ENCODE measurements around the gene STX10.
A peak's percentile ranks its signal among the peaks of the same experiment; 100 is the strongest.
"Not testable (repeated sequence)": the region's sequence is repeated elsewhere in the genome, so short reads cannot be mapped to it uniquely, and the experiment has no call there.

The STX10 gene, protein sequence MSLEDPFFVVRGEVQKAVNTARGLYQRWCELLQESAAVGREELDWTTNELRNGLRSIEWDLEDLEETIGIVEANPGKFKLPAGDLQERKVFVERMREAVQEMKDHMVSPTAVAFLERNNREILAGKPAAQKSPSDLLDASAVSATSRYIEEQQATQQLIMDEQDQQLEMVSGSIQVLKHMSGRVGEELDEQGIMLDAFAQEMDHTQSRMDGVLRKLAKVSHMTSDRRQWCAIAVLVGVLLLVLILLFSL

DNA sequence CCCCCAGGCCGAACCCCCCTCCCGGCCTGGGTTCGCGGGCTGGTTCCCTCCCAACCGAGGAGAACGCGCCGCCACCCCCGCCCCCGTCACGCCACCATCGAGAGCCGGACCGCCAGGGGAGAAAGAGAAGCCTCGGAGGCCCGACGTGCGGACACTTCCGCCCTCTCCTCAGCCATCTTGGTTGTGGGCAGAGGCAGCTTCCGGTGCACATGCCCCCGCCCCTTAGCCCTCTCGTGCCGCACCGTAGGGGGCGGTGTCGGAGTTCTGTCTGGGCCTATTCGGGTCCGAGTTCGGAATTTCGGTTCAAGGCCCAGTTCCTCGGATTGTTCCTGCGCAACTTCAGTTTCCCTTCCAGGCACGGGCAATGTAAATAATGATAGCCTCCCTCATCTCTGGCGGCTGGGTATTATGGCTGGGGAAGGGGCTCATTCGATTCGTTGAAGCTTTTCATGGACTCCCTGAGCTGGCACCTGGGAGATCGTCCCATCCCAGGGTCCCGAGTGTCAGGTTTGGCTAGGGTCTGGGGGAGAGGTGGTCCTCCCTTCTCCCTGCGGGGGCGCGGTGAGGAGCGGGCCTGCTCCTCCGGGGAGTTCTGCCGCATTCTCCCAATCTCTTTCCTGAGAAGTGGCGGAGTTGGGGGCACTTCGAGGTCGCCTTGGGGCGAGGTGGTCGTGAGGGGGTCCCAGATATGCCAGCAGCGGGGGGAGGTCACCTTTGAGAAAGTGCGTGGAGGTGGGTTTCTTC lies at the start of gene STX10, which contains the start of gene IER2:
STX10 (minus strand) TSS at position 189 of the 744 bp plus-strand sequence. CDS start 202 bp downstream, outside the sequence.
IER2 (plus strand) TSS at position 225 of the 744 bp plus-strand sequence. CDS start 2,776 bp downstream, outside the sequence.
- peak; percentile 81 for DNase-seq

DNA sequence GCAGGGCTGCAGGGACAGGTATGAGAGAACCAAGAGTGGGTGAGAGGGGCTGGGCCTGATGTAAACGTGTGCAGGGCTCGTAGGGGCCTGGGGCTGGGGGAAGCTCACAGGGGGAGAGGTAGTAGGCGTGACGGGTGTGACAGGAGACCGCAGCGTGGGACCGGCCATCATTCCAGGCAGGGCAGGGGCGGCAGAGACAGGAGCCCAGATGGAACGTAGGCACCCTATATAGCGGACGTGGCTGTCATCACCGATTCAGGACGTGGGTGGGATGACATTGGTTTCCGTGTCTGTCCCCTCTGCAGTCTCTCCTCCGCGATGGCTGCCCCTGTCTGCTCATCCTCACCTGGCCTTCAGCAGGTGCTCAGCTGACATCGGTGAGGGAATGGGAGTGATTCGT lies 48.5 kb upstream of the STX10 start:
- DNase-seq = no peak

DNA sequence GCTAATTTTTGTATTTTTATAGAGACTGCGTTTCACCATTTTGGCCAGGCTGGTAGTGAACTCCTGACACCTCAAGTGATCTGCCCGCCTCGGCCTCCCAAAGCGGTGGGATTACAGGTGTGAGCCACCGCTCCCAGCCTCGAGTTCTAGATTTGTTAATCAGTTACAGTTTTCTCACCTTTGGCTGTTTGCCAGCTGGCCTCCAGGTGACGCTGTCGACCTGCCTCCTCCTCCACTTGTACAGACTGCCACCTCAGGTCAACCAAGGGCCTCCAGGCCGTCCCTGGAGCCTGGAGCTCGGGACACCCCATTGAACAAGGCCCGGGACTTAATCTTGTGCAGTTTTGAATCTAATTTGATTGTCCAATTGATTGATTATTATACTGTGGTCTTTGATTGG lies 45.5 kb upstream of the STX10 start:
- no peak for DNase-seq

DNA sequence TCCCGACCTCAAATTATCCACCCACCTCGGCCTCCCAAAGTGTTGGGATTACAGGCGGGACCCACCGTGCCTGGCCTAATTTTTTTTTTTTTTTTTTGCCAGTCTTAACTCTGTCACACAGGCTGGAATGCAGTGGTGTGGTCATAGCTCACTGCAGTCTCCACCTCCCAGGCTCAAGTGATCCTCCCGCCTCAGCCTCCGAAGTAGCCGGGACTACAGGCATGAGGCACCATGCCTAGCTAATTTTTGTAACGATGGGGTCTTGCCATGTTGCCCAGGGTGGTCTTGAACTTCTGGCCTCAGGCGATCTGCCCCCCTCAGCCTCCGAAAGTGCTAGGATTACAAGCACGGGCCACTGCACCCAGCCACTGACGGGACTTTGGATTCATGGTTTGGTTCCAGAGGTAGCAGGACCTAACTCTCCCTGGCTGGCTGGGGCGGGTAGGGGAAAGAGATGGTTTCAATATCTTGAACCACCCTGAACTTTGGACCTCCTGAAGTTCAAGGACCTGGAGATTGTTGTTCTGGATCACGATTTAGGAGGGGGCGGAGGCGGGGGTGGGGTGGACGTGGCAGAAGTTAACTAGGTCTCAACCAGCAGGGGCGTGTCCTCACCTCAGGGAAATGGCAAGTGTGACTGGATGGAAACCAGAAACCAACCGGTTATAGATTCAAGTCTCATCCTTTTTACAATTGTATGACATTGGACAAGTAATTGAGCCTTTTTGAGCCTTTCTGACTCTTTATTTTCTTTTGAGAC lies 40.8 kb upstream of the STX10 start:
- DNase-seq = no peak

DNA sequence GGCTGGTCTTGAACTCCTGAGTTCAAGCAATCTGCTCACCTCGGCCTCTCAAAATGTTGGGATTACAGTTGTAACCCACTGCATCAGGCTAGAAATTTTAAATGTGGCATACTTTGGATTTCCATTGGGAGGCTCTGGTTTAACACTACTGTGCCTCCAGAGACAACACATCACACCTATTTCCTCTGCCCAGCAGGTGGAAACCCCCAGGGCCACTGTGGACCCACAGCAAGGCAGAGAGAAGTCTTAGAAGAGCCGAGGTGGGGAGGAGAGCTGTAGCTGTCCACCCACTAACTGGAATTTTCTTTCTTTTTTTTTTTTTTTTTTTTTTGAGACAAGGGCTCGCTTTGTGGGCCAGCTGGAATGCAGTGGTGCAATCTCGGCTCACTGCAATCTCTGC lies 39.4 kb upstream of the STX10 start:
- DNase-seq = no peak

DNA sequence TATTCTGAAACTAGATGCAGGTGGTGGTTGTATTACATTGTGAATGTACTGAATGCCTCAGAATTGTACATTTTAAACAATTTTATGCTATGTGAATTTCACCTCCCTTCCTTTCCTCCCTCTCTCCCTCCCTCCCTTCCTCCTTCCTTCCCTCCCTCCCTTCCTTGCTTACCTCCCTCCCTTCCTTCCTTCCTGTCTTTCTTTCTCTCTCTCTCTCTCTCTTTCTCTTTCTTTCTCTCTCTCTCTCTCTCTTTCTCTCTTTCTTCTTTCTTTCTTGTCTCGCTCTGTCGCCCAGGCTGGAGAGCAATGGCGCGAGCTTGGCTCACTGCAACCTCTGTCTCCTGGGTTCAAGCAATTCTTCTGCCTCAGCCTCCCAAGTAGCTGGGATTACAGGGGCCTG lies 37.2 kb upstream of the STX10 start:
- DNase-seq = no peak

DNA sequence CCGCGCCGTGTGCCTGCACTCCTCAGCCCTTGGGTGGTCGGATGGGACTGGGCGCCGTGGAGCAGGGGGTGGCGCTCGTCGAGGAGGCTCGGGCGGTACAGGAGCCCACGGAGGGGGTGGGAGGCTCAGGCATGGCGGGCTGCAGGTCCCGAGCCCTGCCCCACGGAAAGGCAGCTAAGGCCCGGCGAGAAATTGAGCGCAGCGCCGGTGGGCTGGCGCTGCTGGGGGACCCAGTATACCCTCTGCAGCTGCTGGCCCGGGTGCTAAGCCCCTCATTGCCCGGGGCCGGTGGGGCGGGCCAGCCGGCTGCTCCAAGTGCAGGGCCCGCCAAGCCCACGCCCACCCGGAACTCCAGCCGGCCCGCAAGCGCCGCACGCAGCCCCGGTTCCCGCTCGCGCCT lies 36.5 kb upstream of the STX10 start:
- not testable (repeated sequence) for DNase-seq

DNA sequence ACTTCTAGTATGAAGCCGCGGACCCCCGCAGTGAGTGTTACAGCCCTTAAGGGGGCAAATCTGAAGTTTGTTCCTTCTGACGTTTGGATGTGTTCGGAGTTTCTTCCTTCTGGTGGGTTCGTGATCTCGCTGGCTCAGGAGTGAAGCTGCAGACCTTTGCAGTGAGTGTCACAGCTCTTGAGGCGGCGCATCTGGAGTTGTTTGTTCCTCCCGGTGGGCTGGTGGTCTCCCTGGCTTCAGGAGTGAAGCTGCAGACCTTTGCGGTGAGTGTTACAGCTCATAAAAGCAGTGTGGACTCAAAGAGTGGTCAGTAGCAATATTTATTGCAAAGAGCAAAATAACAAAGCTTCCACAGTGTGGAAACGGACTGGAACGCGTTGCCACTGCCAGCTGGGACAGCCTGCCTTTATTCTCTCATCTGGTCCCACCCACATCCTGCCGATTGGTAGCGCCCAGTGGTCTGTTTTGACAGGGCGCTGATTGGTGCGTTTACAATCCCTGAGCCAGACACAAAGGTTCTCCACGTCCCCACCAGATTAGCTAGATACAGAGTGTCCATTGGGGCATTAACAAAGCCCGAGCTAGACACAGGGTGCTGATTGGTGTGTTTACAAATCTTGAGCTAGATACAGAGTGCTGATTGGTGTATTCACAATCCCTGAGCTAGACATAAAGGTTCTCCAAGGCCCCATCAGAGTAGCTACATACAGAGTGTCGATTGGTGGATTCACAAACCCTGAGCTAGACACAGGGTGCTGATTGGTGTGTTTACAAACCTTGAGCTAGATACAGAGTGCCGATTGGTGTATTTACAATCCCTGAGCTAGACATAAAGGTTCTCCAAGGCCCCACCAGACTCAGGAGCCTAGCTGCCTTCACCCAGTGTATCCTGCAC lies 35.8 kb upstream of the STX10 start:
- DNase-seq = not testable (repeated sequence)

DNA sequence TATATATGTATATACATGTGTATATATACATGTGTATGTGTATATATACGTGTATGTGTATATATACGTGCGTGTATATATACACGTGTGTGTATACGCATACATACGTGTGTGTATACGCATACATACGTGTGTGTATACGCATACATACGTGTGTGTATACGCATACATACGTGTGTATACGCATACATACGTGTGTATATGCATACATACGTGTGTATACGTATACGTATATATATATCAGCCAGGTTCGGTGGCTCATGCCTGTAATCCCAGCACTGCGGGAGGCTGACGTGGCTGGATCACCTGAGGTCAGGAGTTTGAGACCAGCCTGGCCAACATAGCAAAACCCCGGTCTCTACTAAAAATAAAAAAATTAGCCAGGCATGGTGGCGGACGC lies 34.8 kb upstream of the STX10 start:
- not testable (repeated sequence) for DNase-seq

DNA sequence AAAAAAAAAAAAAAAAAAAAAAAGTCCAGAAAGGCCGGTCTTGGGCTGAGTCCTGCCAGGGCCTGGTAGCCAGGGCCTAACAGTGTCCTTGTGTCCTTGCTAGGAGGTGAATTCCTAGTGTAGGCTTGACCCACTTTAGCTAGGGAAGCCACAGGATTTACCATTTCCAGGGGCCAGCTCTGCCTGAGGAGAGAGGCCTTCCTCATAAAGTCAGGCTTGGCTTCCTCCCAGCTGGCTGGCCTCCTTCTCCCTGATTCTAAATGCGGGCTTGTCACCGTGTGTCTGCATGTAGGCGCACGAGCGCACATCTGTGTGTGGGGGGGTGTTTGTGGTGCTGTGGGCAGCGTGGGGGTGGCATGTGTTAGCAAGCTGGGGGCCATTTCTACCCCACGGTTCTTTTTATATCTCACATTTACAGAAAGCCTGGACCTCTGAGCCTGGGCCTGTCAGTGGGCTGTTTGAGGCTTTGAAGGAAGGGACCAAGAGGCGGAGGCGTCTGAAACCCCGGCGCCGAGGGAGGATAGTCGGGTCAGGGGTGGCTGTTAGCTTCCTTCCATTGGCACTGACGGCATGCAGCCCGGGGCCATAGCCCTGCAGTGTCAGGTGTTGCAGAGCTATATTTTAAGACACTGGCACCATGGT lies 31.7 kb upstream of the STX10 start:
- DNase-seq = peak; percentile 32

DNA sequence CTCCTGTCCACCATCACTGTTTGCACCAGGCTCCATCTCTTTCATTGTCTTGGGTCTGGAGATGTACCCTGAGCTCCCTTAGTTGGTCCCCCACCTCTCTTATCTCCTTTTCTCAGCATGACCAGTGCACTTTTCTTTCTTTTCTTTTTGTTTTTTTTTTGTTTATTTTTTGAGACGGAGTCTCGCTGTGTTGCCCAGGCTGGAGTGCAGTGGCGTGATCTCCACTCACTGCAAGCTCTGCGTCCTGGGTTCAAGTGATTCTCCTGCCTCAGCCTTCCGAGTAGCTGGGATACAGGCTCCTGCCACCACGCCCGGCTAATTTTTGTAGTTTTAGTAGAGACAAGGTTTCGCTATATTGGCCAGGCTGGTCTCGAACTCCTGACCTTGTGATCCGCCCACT lies 28.1 kb upstream of the STX10 start:
- DNase-seq = not testable (repeated sequence)

DNA sequence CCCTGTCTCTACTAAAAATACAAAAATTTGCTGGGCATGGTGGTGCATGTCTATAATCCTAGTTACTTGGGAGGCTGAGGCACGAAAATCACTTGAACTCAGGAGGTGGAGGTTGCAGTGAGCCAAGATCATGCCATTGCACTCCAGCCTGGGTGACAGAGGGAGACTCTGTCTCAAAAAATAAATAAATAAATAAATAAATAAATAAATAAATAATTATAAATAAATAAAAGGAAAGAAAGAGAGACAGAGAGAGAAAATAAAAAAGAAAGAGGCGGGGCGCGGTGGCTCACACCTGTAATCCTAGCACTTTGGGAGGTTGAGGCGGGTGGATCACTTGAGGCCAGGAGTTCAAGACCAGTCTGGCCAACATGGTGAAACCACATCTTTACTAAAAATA lies 27.4 kb upstream of the STX10 start:
- not testable (repeated sequence) for DNase-seq

DNA sequence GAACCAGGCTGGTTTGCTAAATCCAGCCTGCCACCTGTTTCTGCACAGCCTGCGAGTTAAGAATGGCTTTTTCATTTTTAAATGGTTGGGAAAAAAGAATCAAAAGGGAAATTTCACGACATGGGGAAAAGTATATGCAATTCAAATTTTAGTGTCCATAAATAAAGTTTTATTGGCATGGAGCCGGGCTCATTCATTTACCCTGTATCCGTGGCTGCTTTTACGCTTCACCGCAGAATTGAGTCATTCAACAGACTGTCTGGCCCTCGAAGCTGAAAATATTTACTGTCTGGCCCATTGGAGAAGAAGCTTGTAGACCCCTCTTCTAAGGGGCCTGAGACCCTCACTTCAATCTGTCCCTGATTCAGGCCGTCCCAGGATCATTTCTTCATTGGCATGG lies 26.2 kb upstream of the STX10 start:
- no peak for DNase-seq

DNA sequence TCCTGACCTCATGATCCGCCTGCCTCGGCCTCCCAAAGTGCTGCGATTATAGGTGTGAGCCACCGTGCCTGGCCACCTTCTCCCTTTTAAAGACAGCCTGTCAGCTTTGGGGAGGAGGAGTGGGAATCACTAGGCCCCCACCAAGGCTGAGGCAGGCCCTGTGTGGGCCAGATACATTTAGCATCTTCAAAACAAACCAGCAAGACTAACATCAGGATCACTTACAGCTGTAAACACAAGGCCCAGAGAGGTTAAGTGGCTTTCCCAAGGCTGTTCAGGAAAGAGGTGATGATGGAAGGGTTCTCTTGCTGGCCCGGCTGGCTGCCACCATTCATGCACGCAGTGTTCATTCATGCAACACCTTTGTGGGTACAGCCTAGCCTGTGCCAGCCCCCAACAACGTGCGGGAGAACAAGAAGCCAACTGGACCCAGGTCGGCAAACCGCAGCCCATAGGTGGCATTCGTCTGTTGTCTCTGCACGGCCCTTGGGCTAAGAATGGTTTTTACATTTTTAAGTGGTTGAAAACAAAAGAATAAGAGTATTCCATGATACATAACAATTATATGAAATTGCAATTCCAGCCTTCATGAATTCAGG lies 23.1 kb upstream of the STX10 start:
- peak; percentile 46 for DNase-seq

DNA sequence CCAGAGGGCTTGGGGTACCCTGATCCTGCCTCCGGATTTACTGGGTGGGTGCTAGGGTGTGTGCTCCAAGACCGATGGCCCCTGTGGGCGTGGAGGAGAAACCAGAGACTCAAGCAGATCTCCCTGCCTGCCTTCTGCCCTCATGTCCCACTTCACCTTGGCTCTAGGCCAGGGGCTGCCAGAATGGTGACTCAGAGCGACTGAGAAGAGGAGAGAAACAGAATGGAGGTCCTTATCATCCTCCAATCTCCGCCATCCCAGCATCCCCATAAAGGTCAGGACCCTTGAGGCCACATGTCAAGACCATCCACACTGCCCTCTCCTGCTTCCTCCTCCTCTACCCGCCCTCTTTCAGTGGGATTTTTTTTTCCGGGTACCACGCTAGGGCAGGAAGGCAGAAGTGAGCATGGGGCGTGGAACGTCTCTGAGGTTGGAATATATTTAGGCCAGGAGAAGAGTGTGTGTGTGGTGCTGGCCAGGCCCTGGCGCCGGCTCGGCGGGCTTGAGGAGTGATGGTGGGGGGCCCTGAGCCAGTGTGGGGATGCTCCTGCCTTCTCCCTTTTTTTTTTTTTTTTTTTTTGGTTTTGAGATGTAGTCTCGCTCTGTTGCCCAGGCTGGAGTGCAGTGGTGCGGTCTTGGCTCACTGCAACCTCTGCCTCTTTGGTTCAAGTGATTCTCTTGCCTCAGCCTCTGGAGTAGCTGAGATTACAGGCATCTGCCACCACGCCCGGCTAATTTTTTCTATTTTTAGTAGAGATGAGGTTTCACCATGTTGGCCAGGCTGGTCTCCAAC lies 22.4 kb upstream of the STX10 start:
- DNase-seq = peak; percentile 88

DNA sequence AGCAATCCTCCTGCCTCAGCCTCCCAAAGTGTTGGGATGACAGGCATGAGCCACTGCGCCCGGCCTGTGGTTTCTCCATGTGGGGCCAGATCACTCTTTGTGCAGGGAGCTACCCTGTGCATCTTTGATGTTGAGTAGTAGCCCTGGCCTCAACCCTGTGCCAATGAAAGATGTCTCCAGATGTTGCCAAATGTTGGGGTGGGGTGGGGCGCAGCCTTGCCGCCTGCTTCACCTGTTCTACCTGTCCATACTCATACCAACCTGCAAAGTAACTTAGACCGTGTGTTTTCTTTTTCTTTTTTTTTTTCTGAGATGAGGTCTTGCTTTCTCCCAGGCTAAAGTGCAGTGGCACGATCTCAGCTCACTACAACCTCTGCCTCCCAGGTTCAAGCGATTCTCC lies 21.0 kb upstream of the STX10 start:
- no peak for DNase-seq

DNA sequence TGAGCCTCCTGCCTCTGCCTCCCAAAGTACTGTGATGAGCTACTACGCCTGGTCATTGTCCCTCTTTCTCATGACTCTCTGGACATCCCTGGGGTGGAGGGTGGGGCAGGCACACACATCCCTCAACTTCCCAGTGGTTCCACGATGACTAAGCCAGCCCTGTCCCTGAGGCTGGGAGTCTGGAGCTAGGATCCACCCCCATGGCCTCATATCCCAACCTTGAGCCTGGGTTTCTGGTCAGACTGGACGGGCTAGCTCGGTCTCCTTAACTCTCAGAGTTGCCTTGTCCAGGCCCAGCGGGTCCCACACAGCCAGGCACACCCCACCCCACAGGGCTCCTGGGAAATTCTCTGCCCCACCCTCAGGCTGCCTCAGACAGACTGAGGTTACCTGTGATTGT lies 19.6 kb upstream of the STX10 start:
- no peak for DNase-seq

DNA sequence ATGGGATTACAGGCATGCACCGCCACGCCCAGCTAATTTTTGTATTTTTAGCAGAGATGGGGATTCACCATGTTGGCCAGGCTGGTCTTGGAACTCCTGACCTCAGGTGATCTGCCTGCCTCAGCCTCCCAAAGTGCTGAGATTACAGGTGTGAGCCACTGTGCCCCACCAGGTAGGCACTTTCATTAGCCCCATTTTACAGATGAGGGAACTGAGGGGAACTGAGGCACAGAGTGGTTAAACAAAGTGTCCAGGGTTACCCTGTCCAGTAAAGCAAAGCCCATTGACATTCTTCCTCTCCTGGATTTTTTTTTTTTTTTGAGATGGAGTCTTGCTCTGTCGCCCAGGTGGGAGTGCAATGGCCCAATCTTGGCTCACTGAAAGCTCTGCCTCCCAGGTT lies 16.0 kb upstream of the STX10 start:
- not testable (repeated sequence) for DNase-seq

DNA sequence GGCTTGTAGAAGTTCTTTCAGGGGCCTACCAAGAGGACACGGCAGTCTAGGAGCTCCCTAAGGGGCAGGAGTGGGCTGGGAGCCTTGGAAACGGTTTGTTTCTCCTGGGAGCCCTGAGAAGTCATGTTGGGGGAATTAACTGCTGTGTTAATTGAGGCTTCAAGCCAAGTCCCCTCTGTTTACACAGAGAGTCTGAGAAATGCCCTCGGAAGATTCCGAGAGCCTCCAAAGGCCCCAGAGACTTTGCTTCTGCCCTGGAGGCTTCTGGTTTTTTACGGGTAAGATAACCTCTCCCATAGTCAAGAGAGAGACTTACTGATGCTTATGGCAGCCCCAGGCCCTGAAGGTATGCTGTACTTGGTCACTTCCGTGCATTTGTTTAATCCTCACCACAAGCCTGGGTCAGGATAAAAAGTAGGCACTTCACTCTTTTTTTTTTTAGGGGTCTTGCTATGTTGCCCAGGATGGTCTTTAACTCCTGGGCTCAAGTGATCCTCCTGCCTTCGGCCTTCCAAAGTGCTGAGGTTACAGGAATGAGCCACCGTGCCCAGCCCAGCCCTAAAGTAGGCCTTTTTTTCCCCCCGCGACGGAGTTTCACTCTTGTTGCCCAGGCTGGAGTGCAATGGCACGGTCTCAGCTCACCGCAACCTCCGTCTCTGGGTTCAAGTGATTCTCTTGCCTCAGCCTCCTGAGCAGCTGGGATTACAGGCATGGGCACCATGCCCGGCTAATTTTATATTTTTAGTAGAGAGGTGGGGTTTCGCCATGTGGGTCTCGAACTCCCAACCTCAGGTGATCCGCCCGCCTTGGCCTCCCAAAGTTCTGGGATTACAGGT lies 15.2 kb upstream of the STX10 start:
- DNase-seq = peak; percentile 48
